GM19099 (cell line): ENCODE data around the gene ADCY3.

ENCODE experiments used
- POLR2A ChIP-seq: IDR thresholded peaks from 3 replicates; pipeline ENCODE4 v1.6.1; 2011; ENCODE audit warnings: low read depth; ENCODE audit not compliant: insufficient read length; ENCODE audit errors: extremely low read depth

Gene ADCY3

GRCh38 chr2:24917731-24918325, 2.2 kb downstream of the ADCY3 start:
- no peak for TF ChIP-seq POLR2A

GRCh38 chr2:24917086-24917485, 3.0 kb downstream of the ADCY3 start:
- no peak for TF ChIP-seq POLR2A

- no peak for TF ChIP-seq POLR2A
Measured at GRCh38 chr2:24915796-24916195, 4.2 kb downstream of the ADCY3 start.

- no peak for TF ChIP-seq POLR2A
Measured at GRCh38 chr2:24915175-24915574, 4.9 kb downstream of the ADCY3 start.

GRCh38 chr2:24914713-24915112, 5.3 kb downstream of the ADCY3 start:
- TF ChIP-seq POLR2A = no peak

- TF ChIP-seq POLR2A = no peak
Measured at GRCh38 chr2:24913911-24914310, 6.1 kb downstream of the ADCY3 start.

- TF ChIP-seq POLR2A = no peak
Measured at GRCh38 chr2:24912986-24913385, 7.1 kb downstream of the ADCY3 start.

GRCh38 chr2:24912523-24912922, 7.5 kb downstream of the ADCY3 start:
- TF ChIP-seq POLR2A = no peak

GRCh38 chr2:24910245-24910644, 9.8 kb downstream of the ADCY3 start:
- no peak for TF ChIP-seq POLR2A

GRCh38 chr2:24909555-24910177, 10.4 kb downstream of the ADCY3 start:
- TF ChIP-seq POLR2A = no peak

- no peak for TF ChIP-seq POLR2A
Measured at GRCh38 chr2:24908461-24908901, 11.6 kb downstream of the ADCY3 start.

- TF ChIP-seq POLR2A = no peak
Measured at GRCh38 chr2:24907116-24907515, 12.9 kb downstream of the ADCY3 start.

- TF ChIP-seq POLR2A = no peak
Measured at GRCh38 chr2:24906466-24906865, 13.6 kb downstream of the ADCY3 start.

GRCh38 chr2:24903161-24904103, 16.6 kb downstream of the ADCY3 start:
- TF ChIP-seq POLR2A = no peak

- no peak for TF ChIP-seq POLR2A
Measured at GRCh38 chr2:24899361-24899910, 20.6 kb downstream of the ADCY3 start.
